Right lobe of liver (tissue), 6 donors: ENCODE data around the gene B4GALT2. TPM values are rescaled to one million over a fixed set of nuclear protein-coding genes. Genes with fewer than 3 reads are reported as not detected.

Experiments
- ATAC-seq, 4 donors: fragments of 200-7000 bp; cut with Tn5 transposase; one replicate each; pipeline ENCODE4 v1.9.1; 2020; ENCODE audit warnings: mild to moderate bottlenecking in 4 of 4, moderate library complexity in 4 of 4
- DNase-seq, 3 donors: peaks; one replicate each; pipeline ENCODE4 v3.0.0-alpha.2; 2020
- H3K27ac ChIP-seq, 3 donors: fragments of 200-600 bp; one replicate each; pipeline ENCODE4 v1.8.0; 2022
- H3K27me3 ChIP-seq, 2 donors: fragments of 200-600 bp; one replicate each; pipeline ENCODE4 v1.8.0; 2022
- H3K36me3 ChIP-seq, 4 donors: fragments of 200-600 bp; sonication (generic) in 1 of 4; one replicate each; pipeline versions ENCODE4 v1.5.1 to v1.8.0; 2017 to 2022; ENCODE audit warnings: control low read depth in 1 of 4
- H3K4me1 ChIP-seq, 4 donors: fragments of 200-600 bp; sonication (generic) in 1 of 4; one replicate each; pipeline versions ENCODE4 v1.5.1 to v1.8.0; 2017 to 2022; ENCODE audit warnings: control low read depth in 1 of 4
- H3K4me3 ChIP-seq, 3 donors: fragments of 200-600 bp; one replicate each; pipeline ENCODE4 v1.8.0; 2022
- H3K9me3 ChIP-seq, 4 donors: fragments of 200-600 bp; sonication (generic) in 1 of 4; one replicate each; pipeline versions ENCODE4 v1.5.1 to v1.8.0; 2017 to 2022; ENCODE audit warnings: control low read depth in 1 of 4
- CTCF ChIP-seq, 4 donors: fragments of 200-600 bp in 3 of 4; fragments of 450-650 bp in 1 of 4; IDR thresholded peaks; one replicate each; pipeline versions ENCODE4 v1.5.1 to v1.8.0; 2016 to 2022; ENCODE audit warnings: antibody characterized with exemption in 4 of 4, mild to moderate bottlenecking in 2 of 4
- POLR2A ChIP-seq: fragments of 450-650 bp; IDR thresholded peaks from one replicate; pipeline ENCODE4 v1.6.1; 2017; ENCODE audit warnings: antibody characterized with exemption, mild to moderate bottlenecking
- WGBS: methylation state at CpG from one replicate; pipeline ENCODE4 v1.1.6; 2018; ENCODE audit warnings: low coverage, low lambda C conversion rate; ENCODE audit not compliant: insufficient coverage; ENCODE audit errors: missing lambda C conversion rate; 5-methylcytosine and 5-hydroxymethylcytosine counted together
- intact Hi-C, 2 donors: fragments of 100-400 bp; cut with DNase I; formaldehyde crosslinking; loops; one replicate each; pipeline versions ENCODE4 v1.11.2 to v1.14.1; 2022
- total RNA-seq, 6 experiments: library from RNA; depleted of rRNA in 2 of 6; stranded (reverse); fragments of >200 nt in 2 of 6; fragmentation: NEBNext Ultra II Directional in 3 of 6; extraction: Animal tissue kit (Norgen Biotek cat#: 25700) in 3 of 6; gene quantifications; one replicate each; pipeline versions ENCODE4 v1.1.0 to v1.2.4, GENCODE V29; 2016 to 2023
- donor health status: DM: no; HTN: yes; CAD: no.
- donor health status: DM: no; HTN: no; CAD: no.
- donor health status: DM: no; HTN: no; CAD: no.
- donor health status: DM: no; HTN: yes; CAD: no.
- donor health status: DM: no; HTN: yes; CAD: no.

B4GALT2 gene
- total RNA-seq, 6 experiments from 2014 or later = 13.4 to 49.5 (median 18.5) TPM

- DNase-seq (no peak), ATAC-seq (no peak)
- intact Hi-C loops = no loop called here
- WGBS = 83% methylated on average over 2 of the region's 6 CpGs
- Histone ChIP-seq H3K27me3 (no peaks in the 10 kb centered on the region), H3K36me3 (no peaks in the 10 kb centered on the region), H3K4me3 (no peak overlapping the region), H3K4me1 (no peaks in the 10 kb centered on the region), H3K27ac (no peak overlapping the region), H3K9me3 (no peaks in the 10 kb centered on the region)
- TF ChIP-seq POLR2A (no peak), CTCF (IDR thresholded peaks at IDR 0.05) (no peak)
Measured at GRCh38 chr1:43996733-43997115, 17.7 kb downstream of the B4GALT2 start.

GRCh38 chr1:43997295-43997999 lies 18.4 kb downstream of the B4GALT2 start:
- Histone ChIP-seq H3K27ac (no peak overlapping the region), H3K4me1 (no peaks in the 10 kb centered on the region), H3K27me3 (no peaks in the 10 kb centered on the region), H3K4me3 (no peak overlapping the region), H3K9me3 (no peaks in the 10 kb centered on the region), H3K36me3 (no peaks in the 10 kb centered on the region)
- peak in 1 of 4 donors; percentile 15 for ATAC-seq
- DNase-seq = no peak
- no peak for TF ChIP-seq POLR2A
- intact Hi-C loops = no loop called here
- WGBS = 75% methylated on average over 4 of the region's 22 CpGs

- Histone ChIP-seq H3K27me3 (no peaks in the 10 kb centered on the region), H3K4me3 (no peak overlapping the region), H3K4me1 (no peaks in the 10 kb centered on the region), H3K9me3 (no peaks in the 10 kb centered on the region), H3K27ac (no peak overlapping the region), H3K36me3 (no peaks in the 10 kb centered on the region)
- intact Hi-C loops = no loop called here
- TF ChIP-seq CTCF (IDR thresholded peaks at IDR 0.05) (no peak), POLR2A (no peak)
- 55% methylated on average over 3 of the region's 11 CpGs for WGBS
- DNase-seq (no peak), ATAC-seq (no peak)
Measured at GRCh38 chr1:43998000-43998378, 19.0 kb downstream of the B4GALT2 start.

GRCh38 chr1:43999455-43999854 lies 20.4 kb downstream of the B4GALT2 start:
- TF ChIP-seq CTCF (IDR thresholded peaks at IDR 0.05) = no peak
- TF ChIP-seq POLR2A = no peak
- H3K27me3 ChIP-seq = no peaks in the 10 kb centered on the region
- H3K9me3 ChIP-seq = no peaks in the 10 kb centered on the region
- no peak overlapping the region for H3K27ac ChIP-seq
- intact Hi-C loops = no loop called here
- H3K36me3 ChIP-seq = no peaks in the 10 kb centered on the region
- 83% methylated on average over 1 of the region's 8 CpGs for WGBS
- H3K4me1 ChIP-seq = no peaks in the 10 kb centered on the region
- ATAC-seq (no peak), DNase-seq (no peak)
- no peak overlapping the region for H3K4me3 ChIP-seq

GRCh38 chr1:44000122-44000665 lies 21.2 kb downstream of the B4GALT2 start:
- H3K9me3 ChIP-seq = no peaks in the 10 kb centered on the region
- H3K36me3 ChIP-seq = no peaks in the 10 kb centered on the region
- no peaks in the 10 kb centered on the region for H3K27me3 ChIP-seq
- no peak overlapping the region for H3K4me3 ChIP-seq
- DNase-seq = no peak
- no peak overlapping the region for H3K27ac ChIP-seq
- intact Hi-C loops = loop anchor here (5.0 kb wide), 1 partner anchor 37 kb away; no protein-coding TSS in a partner anchor
- H3K4me1 ChIP-seq = no peaks in the 10 kb centered on the region
- WGBS = 71% methylated on average over 1 of the region's 8 CpGs
- no peak for ATAC-seq
- TF ChIP-seq POLR2A = no peak
- no peak for TF ChIP-seq CTCF (IDR thresholded peaks at IDR 0.05)
